B cell (primary cell): ENCODE data around the gene PPP2R2B. TPM values are rescaled to one million over a fixed set of nuclear protein-coding genes. Genes with fewer than 3 reads are reported as not detected.

Source experiments
- ATAC-seq: fragments of 200-7000 bp; cut with Tn5 transposase; one replicate; pipeline ENCODE4 v1.10.0; 2021; ENCODE audit warnings: low read depth, mild to moderate bottlenecking, moderate number of reproducible peaks, moderate library complexity
- CTCF ChIA-PET: fragments of 350-600 bp; sonication (Branson Sonifier 250); formaldehyde crosslinking; loops from one replicate; lab custom pipeline; 2021; ENCODE audit warnings: antibody characterized with exemption, inconsistent platforms; lab: Charles Lee
- POLR2A ChIA-PET: fragments of 350-600 bp; sonication (Branson Sonifier 250); formaldehyde crosslinking; loops from one replicate; lab custom pipeline; 2021; ENCODE audit warnings: antibody characterized with exemption; lab: Charles Lee
- DNase-seq: peaks from one replicate; pipeline ENCODE4 v3.0.0; 2013
- H2AFZ ChIP-seq: 2 replicates; pipeline ENCODE4 v1.6.1; 2012; ENCODE audit warnings: mild to moderate bottlenecking, low read depth, low read length; ENCODE audit not compliant: insufficient read depth, poor library complexity, severe bottlenecking
- H3K27ac ChIP-seq, 2 donors: 1 replicate in 1 of 2; 2 replicates in 1 of 2; pipeline ENCODE4 v1.5.1; 2012 to 2013; ENCODE audit warnings: low read length in 2 of 2, mild to moderate bottlenecking in 2 of 2, moderate library complexity in 1 of 2
- H3K27me3 ChIP-seq, 4 experiments: fragments of 200-600 bp in 1 of 4; sonication (generic) in 1 of 4; replicated peaks in 1 of 4; 1 replicate in 2 of 4; 2 replicates in 2 of 4; pipeline versions ENCODE4 v1.6.1 to v1.7.0; 2013 to 2016; ENCODE audit warnings: low read length in 3 of 4, mild to moderate bottlenecking in 2 of 4, mixed read lengths in 1 of 4, moderate library complexity in 1 of 4; ENCODE audit not compliant: insufficient read depth in 4 of 4, control insufficient read depth in 3 of 4; ENCODE audit errors: control extremely low read depth in 1 of 4
- H3K36me3 ChIP-seq, 2 experiments: replicated peaks in 1 of 2; 1 replicate in 1 of 2; 2 replicates in 1 of 2; pipeline versions ENCODE4 v1.6.1 to v1.7.1; 2013; ENCODE audit warnings: low read length in 1 of 2; ENCODE audit not compliant: insufficient read depth in 2 of 2, control insufficient read depth in 1 of 2; ENCODE audit errors: control extremely low read depth in 1 of 2, extremely low read depth in 1 of 2
- H3K4me1 ChIP-seq, 2 donors: fragments of 200-600 bp in 1 of 2; sonication (generic) in 1 of 2; 1 replicate in 1 of 2; 2 replicates in 1 of 2; pipeline versions ENCODE4 v1.5.1 to v1.6.1; 2013 to 2017; ENCODE audit warnings: low read length in 2 of 2; ENCODE audit not compliant: control insufficient read depth in 2 of 2, insufficient read depth in 2 of 2
- H3K4me2 ChIP-seq: replicated peaks from 2 replicates; pipeline ENCODE3; 2012; ENCODE audit warnings: mild to moderate bottlenecking, low read depth, low read length; ENCODE audit not compliant: poor library complexity, severe bottlenecking
- H3K4me3 ChIP-seq, 5 experiments: fragments of 200-600 bp in 1 of 5; sonication (generic) in 1 of 5; 1 replicate in 3 of 5; 2 replicates in 2 of 5; pipeline versions ENCODE4 v1.5.1 to v1.7.0; 2011 to 2016; ENCODE audit warnings: low read length in 4 of 5, mild to moderate bottlenecking in 4 of 5, low read depth in 2 of 5, control low read depth in 1 of 5, moderate library complexity in 1 of 5; ENCODE audit not compliant: insufficient read depth in 1 of 5; ENCODE audit errors: control extremely low read depth in 1 of 5, extremely low read depth in 1 of 5
- H3K79me2 ChIP-seq: fragments of 200-600 bp; sonication (generic); one replicate; pipeline ENCODE4 v1.6.0; 2016; ENCODE audit warnings: low read length; ENCODE audit not compliant: control insufficient read depth, insufficient read depth
- H3K9ac ChIP-seq: fragments of 200-600 bp; sonication (generic); 2 replicates; pipeline ENCODE4 v1.6.1; 2017; ENCODE audit warnings: mild to moderate bottlenecking, low read length, moderate library complexity
- H3K9me3 ChIP-seq, 3 donors: one replicate each; pipeline versions ENCODE4 v1.6.1 to v1.7.1; 2013; ENCODE audit warnings: low read length in 2 of 3; ENCODE audit not compliant: control insufficient read depth in 2 of 3, insufficient read depth in 1 of 3; ENCODE audit errors: control extremely low read depth in 1 of 3
- H4K20me1 ChIP-seq: 2 replicates; pipeline ENCODE4 v1.6.0; 2012; ENCODE audit warnings: mild to moderate bottlenecking, low read length; ENCODE audit not compliant: insufficient read depth, control insufficient read depth, poor library complexity, severe bottlenecking
- H3K27ac Mint-ChIP-seq: one replicate; pipeline ENCODE4 v1.8.0; 2021; ENCODE audit warnings: mixed read lengths
- H3K27me3 Mint-ChIP-seq: one replicate; pipeline ENCODE4 v1.8.0; 2021; ENCODE audit warnings: mixed read lengths
- H3K4me1 Mint-ChIP-seq: one replicate; pipeline ENCODE4 v1.8.0; 2021; ENCODE audit warnings: mixed read lengths
- H3K4me3 Mint-ChIP-seq: one replicate; pipeline ENCODE4 v1.8.0; 2021; ENCODE audit warnings: mixed read lengths
- H3K9me3 Mint-ChIP-seq: one replicate; pipeline ENCODE4 v1.8.0; 2022; ENCODE audit warnings: mixed read lengths; ENCODE audit not compliant: insufficient read depth
- CTCF ChIP-seq: fragments of 200-600 bp; IDR thresholded peaks from one replicate; pipeline ENCODE4 v1.8.0; 2022; ENCODE audit warnings: antibody characterized with exemption, mild to moderate bottlenecking
- EZH2 ChIP-seq: IDR thresholded peaks from 2 replicates; pipeline ENCODE4 v1.6.1; 2012; ENCODE audit warnings: borderline replicate concordance, low read depth, mild to moderate bottlenecking, moderate library complexity, low read length; ENCODE audit not compliant: insufficient read depth, poor library complexity, severe bottlenecking
- WGBS: methylation state at CpG from one replicate; pipeline ENCODE4 v1.1.5; 2013; ENCODE audit warnings: missing lambda C conversion rate; ENCODE audit not compliant: insufficient coverage; 5-methylcytosine and 5-hydroxymethylcytosine counted together
- intact Hi-C: fragments of 100-400 bp; cut with micrococcal nuclease; formaldehyde crosslinking; loops from one replicate; pipeline ENCODE4 v1.10.0; 2022
- polyA plus RNA-seq: library from polyadenylated mRNA; depleted of rRNA; stranded (reverse); fragments of >200 nt; gene quantifications from 2 replicates; pipeline ENCODE4 v1.2.3, GENCODE V29; 2012
- total RNA-seq, 2 donors: library from RNA; stranded (reverse); fragments of 120-200 nt in 1 of 2; gene quantifications; 1 replicate in 1 of 2; 2 replicates in 1 of 2; pipeline versions ENCODE4 v1.2.3 to v1.2.4, GENCODE V29; 2013 to 2022

Gene PPP2R2B
- total and polyA plus RNA-seq, 2 donors (not counting 1 experiment from before 2014, with no cell fraction given): 0.03 TPM; not detected in 1

DNA sequence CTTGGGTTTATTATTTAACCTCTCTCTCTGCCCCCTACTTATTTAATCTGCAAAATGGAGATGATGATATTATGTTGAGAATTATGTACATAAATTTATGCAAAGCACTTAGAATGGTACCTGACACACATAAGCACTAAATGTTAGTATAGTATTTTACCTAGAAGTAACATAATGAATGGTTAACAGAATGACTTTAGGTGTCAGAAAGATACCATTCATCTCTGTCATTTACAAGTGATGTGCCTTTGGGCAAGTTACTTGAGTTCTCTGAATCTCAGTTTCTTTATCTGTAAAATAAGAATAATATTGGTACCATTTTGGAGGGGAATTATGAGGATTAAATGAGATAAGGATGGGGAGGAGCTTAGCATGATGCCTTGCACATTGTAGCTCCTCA is 159.4 kb downstream of the PPP2R2B start:
- ATAC-seq: no peak
- no peaks in the 10 kb centered on the region for H3K4me1 ChIP-seq
- TF ChIP-seq CTCF (no peak), EZH2 (no peak)
- no peaks in the 10 kb centered on the region for H3K27me3 ChIP-seq
- intact Hi-C loops: no loop called here
- no peaks in the 10 kb centered on the region for H3K79me2 ChIP-seq
- H4K20me1 ChIP-seq: no peaks in the 10 kb centered on the region
- CTCF ChIA-PET: no interaction called here
- H3K9ac ChIP-seq: no peak overlapping the region
- Mint-ChIP-seq H3K27ac (no peak overlapping the region), H3K4me3 (no peak overlapping the region), H3K9me3 (no peaks in the 10 kb centered on the region), H3K27me3 (peaks cover 4% of the 10 kb centered on the region), H3K4me1 (no peaks in the 10 kb centered on the region)
- no peak overlapping the region for H3K4me3 ChIP-seq
- no peak for DNase-seq
- no peaks in the 10 kb centered on the region for H3K9me3 ChIP-seq
- no peaks in the 10 kb centered on the region for H3K36me3 ChIP-seq
- H3K27ac ChIP-seq: no peak overlapping the region
- no peak overlapping the region for H2AFZ ChIP-seq
- H3K4me2 ChIP-seq: no peak overlapping the region
- POLR2A ChIA-PET: no interaction called here

DNA sequence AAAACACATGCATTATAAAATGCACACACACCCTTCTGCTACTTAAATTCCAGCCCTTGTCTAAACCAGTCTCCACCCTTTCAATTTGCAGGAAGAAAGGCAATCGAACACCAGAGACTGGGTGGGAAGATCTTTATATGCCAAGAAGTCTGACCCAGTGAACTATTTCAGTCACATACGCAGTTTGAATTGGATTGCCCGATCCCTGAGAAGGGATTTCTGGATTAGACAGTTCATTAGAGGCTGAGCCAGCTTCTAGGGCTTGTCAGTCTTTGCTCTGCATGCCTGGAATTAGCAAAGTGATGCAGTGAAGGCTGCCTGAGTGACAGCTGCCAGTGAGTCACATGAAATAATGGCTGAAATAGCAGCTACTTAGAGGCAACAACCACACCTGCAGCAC is 159.9 kb downstream of the PPP2R2B start:
- TF ChIP-seq CTCF (no peak), EZH2 (no peak)
- H3K9me3 ChIP-seq: no peaks in the 10 kb centered on the region
- no peak overlapping the region for H3K4me3 ChIP-seq
- no peaks in the 10 kb centered on the region for H3K4me1 Mint-ChIP-seq
- no peak overlapping the region for H3K27ac Mint-ChIP-seq
- H3K9me3 Mint-ChIP-seq: no peaks in the 10 kb centered on the region
- no peaks in the 10 kb centered on the region for H4K20me1 ChIP-seq
- no peak overlapping the region for H2AFZ ChIP-seq
- intact Hi-C loops: no loop called here
- CTCF ChIA-PET: no interaction called here
- no peak for DNase-seq
- H3K4me3 Mint-ChIP-seq: no peak overlapping the region
- H3K4me1 ChIP-seq: no peaks in the 10 kb centered on the region
- H3K4me2 ChIP-seq: no peak overlapping the region
- WGBS: 100% methylated on average over 2 of the region's 3 CpGs
- no peak overlapping the region for H3K27ac ChIP-seq
- H3K36me3 ChIP-seq: no peaks in the 10 kb centered on the region
- no peak for ATAC-seq
- H3K9ac ChIP-seq: no peak overlapping the region
- H3K27me3 Mint-ChIP-seq: peaks cover 4% of the 10 kb centered on the region
- no peaks in the 10 kb centered on the region for H3K27me3 ChIP-seq
- POLR2A ChIA-PET: no interaction called here
- no peaks in the 10 kb centered on the region for H3K79me2 ChIP-seq
